Panc1 (cell line): Measurements from ENCODE around the gene FBXW12.
"Not testable (repeated sequence)": the region's sequence is repeated elsewhere in the genome, so short reads cannot be mapped to it uniquely, and the experiment has no call there.

Source experiments
- CTCF ChIP-seq: fragments of 450-650 bp; IDR thresholded peaks from 2 replicates; pipeline ENCODE4 v1.5.1; 2017; ENCODE audit warnings: mild to moderate bottlenecking
- POLR2AphosphoS5 ChIP-seq: IDR thresholded peaks from 2 replicates; pipeline ENCODE4 v1.6.1; 2012; ENCODE audit warnings: mild to moderate bottlenecking, low read depth, low read length, moderate library complexity
- REST ChIP-seq, 2 experiments: IDR thresholded peaks; 2 replicates each; pipeline ENCODE4 v1.6.1; 2011 to 2012; ENCODE audit warnings: low read depth in 2 of 2, control low read depth in 1 of 2, low read length in 1 of 2, mild to moderate bottlenecking in 1 of 2, moderate library complexity in 1 of 2; ENCODE audit not compliant: insufficient read depth in 1 of 2
- SIN3A ChIP-seq: IDR thresholded peaks from 2 replicates; pipeline ENCODE4 v1.6.1; 2012; ENCODE audit warnings: low read depth, mild to moderate bottlenecking, low read length, moderate library complexity, borderline replicate concordance; ENCODE audit not compliant: insufficient read depth

GRCh38 chr3:48335286-48335685, 36.7 kb upstream of the FBXW12 start:
- TF ChIP-seq CTCF; POLR2AphosphoS5; REST (IDR thresholded peaks at IDR 0.05; ENCODE audit: insufficient read depth in 1 of 2, low read depth in 2 of 2, low read length in 1 of 2); SIN3A: not testable (repeated sequence)
